Pancreas (tissue), 10 donors: Measurements from ENCODE around the gene NTNG2. TPM values are rescaled to one million over a fixed set of nuclear protein-coding genes. Genes with fewer than 3 reads are reported as not detected.

Experiments
- ATAC-seq, 4 donors: fragments of 200-7000 bp; cut with Tn5 transposase; one replicate each; pipeline versions ENCODE4 v1.8.0 to v1.9.1; 2020; ENCODE audit warnings: mild to moderate bottlenecking in 4 of 4, moderate library complexity in 4 of 4
- DNase-seq, 6 donors: peaks; one replicate each; pipeline ENCODE4 v3.0.0-alpha.2; 2020
- FAIRE-seq: peaks from 2 replicates; lab custom pipeline; 2012; peaks lifted over from hg19 to GRCh38; lab: Jason Lieb, UNC
- H3K27ac ChIP-seq, 4 donors: fragments of 200-600 bp; sonication (generic); 1 replicate in 3 of 4; 2 replicates in 1 of 4; pipeline versions ENCODE4 v1.5.0 to v1.8.0; 2020
- H3K27me3 ChIP-seq, 4 donors: fragments of 200-600 bp; one replicate each; pipeline ENCODE4 v1.8.0; 2021
- H3K36me3 ChIP-seq, 3 donors: fragments of 200-600 bp; sonication (generic) in 1 of 3; one replicate each; pipeline versions ENCODE4 v1.5.0 to v1.8.0; 2020 to 2021
- H3K4me1 ChIP-seq, 3 donors: fragments of 200-600 bp; one replicate each; pipeline ENCODE4 v1.8.0; 2021
- H3K4me3 ChIP-seq, 4 donors: fragments of 200-600 bp; sonication (generic) in 2 of 4; one replicate each; pipeline versions ENCODE4 v1.5.0 to v1.8.0; 2020 to 2021
- H3K9me3 ChIP-seq, 4 donors: fragments of 200-600 bp; one replicate each; pipeline ENCODE4 v1.8.0; 2021
- WGBS, 2 donors: extraction: QIAGEN DNeasy Blood & Tissue Kit; methylation state at CpG; one replicate each; pipeline ENCODE4 v1.1.7; 2013; 5-methylcytosine and 5-hydroxymethylcytosine counted together
- intact Hi-C, 3 donors: fragments of 100-400 bp; cut with DNase I; formaldehyde crosslinking; loops; one replicate each; pipeline versions ENCODE4 v1.11.1 to v1.14.2; 2022
- polyA plus RNA-seq, 2 donors: library from polyadenylated mRNA; stranded (reverse); fragments of 200-250 nt; gene quantifications; one replicate each; pipeline ENCODE4 v1.2.3, GENCODE V29; 2013
- total RNA-seq, 6 donors: library from RNA; stranded (reverse); fragmentation: NEBNext Ultra II Directional in 4 of 6; extraction: Animal tissue kit (Norgen Biotek cat#: 25700) in 4 of 6; gene quantifications; one replicate each; pipeline versions ENCODE4 v1.2.1 to v1.2.4, GENCODE V29; 2021 to 2023
- TF ChIP-seq, protein P1 (sequence below), 4 donors: fragments of 200-600 bp; sonication (generic) in 3 of 4; IDR thresholded peaks; one replicate each; pipeline versions ENCODE4 v1.5.0 to v1.8.0; 2021; ENCODE audit warnings: antibody characterized with exemption in 4 of 4
- donor health status: healthy with polysubstance abuse.
- donor health status: DM: no; HTN: no; CAD: no; lungs with moderate emphysema.
- donor health status: DM: no; HTN: no; CAD: no.
- donor health status: control.
- donor health status: control.
- donor health status: Bipolar disorder and iron deficiency.
- donor health status: DM: yes; HTN: yes; CAD: no.
- donor health status: DM: no; HTN: no; CAD: no.
- donor health status: DM: no; HTN: no; CAD: no.
- donor health status: DM: yes; HTN: yes; CAD: no.

Gene NTNG2
- total and polyA plus RNA-seq, 8 donors = 1.0 to 6.4 (median 2.4) TPM

DNA sequence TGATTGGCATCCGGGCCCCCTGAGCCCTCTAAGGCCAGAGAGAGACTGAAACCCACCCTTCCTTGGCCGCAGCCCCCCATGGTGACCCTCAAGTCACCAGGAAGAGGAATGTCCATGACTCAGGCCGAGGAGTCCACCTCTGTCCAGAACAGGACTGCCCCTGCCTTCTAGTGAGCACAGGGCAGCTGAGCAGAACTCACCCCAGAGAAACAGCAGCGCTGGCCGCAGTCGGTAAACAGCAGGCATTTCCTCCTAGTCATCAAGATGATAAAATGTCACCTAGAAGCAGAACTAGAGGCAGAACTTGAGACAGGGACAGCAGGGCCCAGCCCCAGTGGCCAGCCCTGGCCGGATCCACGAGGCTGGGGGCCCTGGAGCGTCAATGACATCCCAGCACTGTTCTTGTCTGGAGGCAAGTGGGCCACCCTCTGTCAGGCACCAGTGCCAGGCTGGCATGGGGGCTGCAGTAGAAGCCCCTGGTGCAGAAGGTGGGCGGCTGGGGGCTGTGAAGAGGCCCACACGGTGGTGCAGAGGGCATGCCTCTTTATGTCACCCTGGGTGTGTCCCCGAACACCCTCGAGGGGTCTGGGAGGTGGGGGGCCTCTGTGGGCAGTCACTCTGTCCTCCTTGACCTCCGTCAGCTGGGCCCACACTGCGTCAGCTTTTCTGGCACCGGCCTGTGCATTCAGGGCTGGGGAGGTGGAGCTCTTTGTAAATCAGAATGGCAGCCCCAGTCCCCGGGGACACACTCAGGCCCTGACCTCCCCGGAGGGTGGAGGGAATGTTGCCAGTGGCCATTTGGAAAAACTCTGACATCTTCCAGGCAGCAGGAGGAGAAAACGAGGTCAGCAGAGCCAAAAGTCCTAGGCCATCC lies 83.0 kb downstream of the NTNG2 start:
- Histone ChIP-seq H3K9me3 (no peaks in the 10 kb centered on the region), H3K27me3 (no peaks in the 10 kb centered on the region), H3K27ac (peak overlapping the region; percentile 22 to 62 (median 46)), H3K36me3 (no peaks in the 10 kb centered on the region), H3K4me3 (no peak overlapping the region), H3K4me1 (peaks cover 25 to 34% (median 26%) of the 10 kb centered on the region in 3 donors)
- ATAC-seq = no peak
- TF ChIP-seq, protein P1, sequence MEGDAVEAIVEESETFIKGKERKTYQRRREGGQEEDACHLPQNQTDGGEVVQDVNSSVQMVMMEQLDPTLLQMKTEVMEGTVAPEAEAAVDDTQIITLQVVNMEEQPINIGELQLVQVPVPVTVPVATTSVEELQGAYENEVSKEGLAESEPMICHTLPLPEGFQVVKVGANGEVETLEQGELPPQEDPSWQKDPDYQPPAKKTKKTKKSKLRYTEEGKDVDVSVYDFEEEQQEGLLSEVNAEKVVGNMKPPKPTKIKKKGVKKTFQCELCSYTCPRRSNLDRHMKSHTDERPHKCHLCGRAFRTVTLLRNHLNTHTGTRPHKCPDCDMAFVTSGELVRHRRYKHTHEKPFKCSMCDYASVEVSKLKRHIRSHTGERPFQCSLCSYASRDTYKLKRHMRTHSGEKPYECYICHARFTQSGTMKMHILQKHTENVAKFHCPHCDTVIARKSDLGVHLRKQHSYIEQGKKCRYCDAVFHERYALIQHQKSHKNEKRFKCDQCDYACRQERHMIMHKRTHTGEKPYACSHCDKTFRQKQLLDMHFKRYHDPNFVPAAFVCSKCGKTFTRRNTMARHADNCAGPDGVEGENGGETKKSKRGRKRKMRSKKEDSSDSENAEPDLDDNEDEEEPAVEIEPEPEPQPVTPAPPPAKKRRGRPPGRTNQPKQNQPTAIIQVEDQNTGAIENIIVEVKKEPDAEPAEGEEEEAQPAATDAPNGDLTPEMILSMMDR (IDR thresholded peaks at IDR 0.05) = no peak
- FAIRE-seq = no peak
- 38 to 43% methylated on average over 19 of the region's 19 CpGs for WGBS, 2 donors
- intact Hi-C loops = no loop called here
- DNase-seq = peak in 4 of 6 donors; percentile 42 to 77 (median 54)

- H3K36me3 ChIP-seq = no peaks in the 10 kb centered on the region
- peaks cover 23 to 32% (median 25%) of the 10 kb centered on the region in 3 donors for H3K4me1 ChIP-seq
- WGBS, 2 donors = 93% methylated on average over 9 of the region's 9 CpGs
- no peak for ATAC-seq
- no peaks in the 10 kb centered on the region for H3K9me3 ChIP-seq
- no peak overlapping the region for H3K4me3 ChIP-seq
- no peak for DNase-seq
- H3K27me3 ChIP-seq = no peaks in the 10 kb centered on the region
- intact Hi-C loops = no loop called here
- no peak for FAIRE-seq
- no peak overlapping the region for H3K27ac ChIP-seq
- TF ChIP-seq, protein P1 (IDR thresholded peaks at IDR 0.05) = no peak
These were observed 83.6 kb downstream of the NTNG2 start for GRCh38 chr9:132245465-132245864.

DNA sequence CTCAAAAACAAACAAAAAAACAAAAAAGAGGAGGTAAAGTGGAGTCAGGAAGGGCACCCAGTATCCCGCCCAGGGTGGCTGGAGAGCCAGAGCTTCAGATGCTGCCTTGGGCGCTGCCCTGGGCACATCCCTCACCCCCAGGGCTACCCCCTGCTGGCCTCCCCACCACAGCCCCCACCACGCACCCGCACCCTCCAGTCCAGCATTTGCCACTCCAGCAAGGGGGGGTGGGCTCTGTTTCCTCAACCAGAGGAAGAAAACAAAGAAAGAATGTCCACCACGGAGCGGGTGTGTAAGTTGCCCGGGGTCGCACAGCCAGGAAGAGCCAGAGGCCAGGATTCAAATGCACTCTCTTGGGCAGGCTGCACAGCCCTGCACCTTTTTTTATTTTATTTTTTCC lies 86.1 kb downstream of the NTNG2 start:
- DNase-seq (peak in 1 of 6 donors; percentile 11), FAIRE-seq (no peak), ATAC-seq (no peak)
- Histone ChIP-seq H3K36me3 (no peaks in the 10 kb centered on the region), H3K4me3 (no peak overlapping the region), H3K27ac (no peak overlapping the region), H3K27me3 (no peaks in the 10 kb centered on the region), H3K9me3 (no peaks in the 10 kb centered on the region), H3K4me1 (peaks cover 20 to 25% (median 24%) of the 10 kb centered on the region in 3 donors)
- 92 to 95% methylated on average over 8 of the region's 8 CpGs for WGBS, 2 donors
- intact Hi-C loops = no loop called here
- TF ChIP-seq, protein P1 (IDR thresholded peaks at IDR 0.05) = no peak

DNA sequence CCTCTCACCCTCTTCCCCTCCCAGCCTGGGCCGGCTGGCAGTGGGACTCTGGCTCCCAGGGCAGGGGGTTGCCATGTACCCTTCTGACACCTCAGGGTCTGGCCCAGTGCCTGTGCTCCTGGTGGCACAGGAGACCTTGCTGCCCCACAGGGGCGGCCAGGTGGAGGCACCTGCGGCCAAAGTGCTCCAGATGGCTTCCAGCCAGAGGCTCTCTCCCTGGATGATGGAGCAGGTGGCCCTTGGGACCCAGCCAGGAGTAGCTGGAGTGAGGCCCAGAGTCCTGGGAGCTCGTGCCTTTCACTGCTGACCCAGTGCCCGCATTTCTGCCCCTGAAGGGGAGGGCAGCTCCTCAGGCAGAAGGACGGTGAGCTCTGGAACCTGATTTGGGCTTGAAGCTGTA lies 87.3 kb downstream of the NTNG2 start:
- peaks cover 14 to 16% (median 16%) of the 10 kb centered on the region in 3 donors for H3K4me1 ChIP-seq
- FAIRE-seq (no peak), ATAC-seq (peak; percentile 91 to 94 (median 92)), DNase-seq (peak; percentile 96 to 100 (median 99))
- H3K9me3 ChIP-seq = no peaks in the 10 kb centered on the region
- TF ChIP-seq, protein P1 (IDR thresholded peaks at IDR 0.05) = no peak
- intact Hi-C loops = no loop called here
- H3K27ac ChIP-seq = peak overlapping the region in 2 of 4 donors; percentile 17 to 22
- H3K27me3 ChIP-seq = no peaks in the 10 kb centered on the region
- no peak overlapping the region for H3K4me3 ChIP-seq
- no peaks in the 10 kb centered on the region for H3K36me3 ChIP-seq
- 6 to 11% methylated on average over 6 of the region's 6 CpGs for WGBS, 2 donors

- TF ChIP-seq, protein P1 (IDR thresholded peaks at IDR 0.05) = no peak
- H3K27me3 ChIP-seq = no peaks in the 10 kb centered on the region
- no peak overlapping the region for H3K27ac ChIP-seq
- H3K36me3 ChIP-seq = no peaks in the 10 kb centered on the region
- WGBS, 2 donors = 84 to 88% methylated on average over 8 of the region's 8 CpGs
- DNase-seq (peak in 1 of 6 donors; percentile 56), FAIRE-seq (no peak), ATAC-seq (no peak)
- peaks cover 8 to 10% (median 10%) of the 10 kb centered on the region in 3 donors for H3K4me1 ChIP-seq
- intact Hi-C loops = loop anchor here in 2 of 3 donors (5.0 kb wide), 1 partner anchor 487 kb away; no protein-coding TSS in a partner anchor
- H3K9me3 ChIP-seq = no peaks in the 10 kb centered on the region
- no peak overlapping the region for H3K4me3 ChIP-seq
These were observed 87.8 kb downstream of the NTNG2 start for GRCh38 chr9:132249690-132250089.
